ENCODE data around the gene ANKS3. TPM values are rescaled to one million over a fixed set of nuclear protein-coding genes. Genes with fewer than 3 reads are reported as not detected.

Gene ANKS3
- total RNA-seq, 2 donors from 2014 or later = 13.5 to 21.2 TPM

GRCh38 chr16:4680673-4681470 lies 53.2 kb downstream of the ANKS3 start:
- ATAC-seq (peak; percentile 10), DNase-seq (no peak)
- intact Hi-C loops (cut with DNase I, micrococcal nuclease) = no loop called here

- peak; percentile 81 to 82 for DNase-seq
Measured at GRCh38 chr16:4679850-4680636, 54.0 kb downstream of the ANKS3 start.

GRCh38 chr16:4679156-4679849 lies 54.8 kb downstream of the ANKS3 start:
- peak; percentile 71 for ATAC-seq
- intact Hi-C loops (cut with DNase I, micrococcal nuclease) = no loop called here
- peak; percentile 61 to 76 for DNase-seq

More at GRCh38 chr16:4679850-4680636, 54.0 kb downstream of the ANKS3 start:
- intact Hi-C loops (cut with DNase I, micrococcal nuclease) = no loop called here
- peak; percentile 58 for ATAC-seq

- no peak for ATAC-seq
- intact Hi-C loops (cut with DNase I, micrococcal nuclease) = no loop called here
- no peak for DNase-seq
Measured at GRCh38 chr16:4678596-4678995, 55.5 kb downstream of the ANKS3 start.

- DNase-seq (no peak), ATAC-seq (no peak)
- intact Hi-C loops (cut with DNase I, micrococcal nuclease) = no loop called here
Measured at GRCh38 chr16:4677994-4678393, 56.1 kb downstream of the ANKS3 start.

- DNase-seq (no peak), ATAC-seq (no peak)
- intact Hi-C loops (cut with DNase I, micrococcal nuclease) = no loop called here
Measured at GRCh38 chr16:4677390-4677789, 56.7 kb downstream of the ANKS3 start.

GRCh38 chr16:4676831-4677230 lies 57.2 kb downstream of the ANKS3 start:
- DNase-seq = no peak
- intact Hi-C loops (cut with DNase I, micrococcal nuclease) = no loop called here
- ATAC-seq = no peak

- intact Hi-C loops (cut with DNase I, micrococcal nuclease) = no loop called here
- ATAC-seq (no peak), DNase-seq (no peak)
Measured at GRCh38 chr16:4675864-4676786, 57.9 kb downstream of the ANKS3 start.

- ATAC-seq = no peak
- intact Hi-C loops (cut with DNase I, micrococcal nuclease) = no loop called here
- DNase-seq = no peak
Measured at GRCh38 chr16:4674926-4675530, 59.0 kb downstream of the ANKS3 start.

- DNase-seq (no peak), ATAC-seq (no peak)
- intact Hi-C loops (cut with DNase I, micrococcal nuclease) = no loop called here
Measured at GRCh38 chr16:4673387-4674046, 60.6 kb downstream of the ANKS3 start.

GRCh38 chr16:4668313-4668960 lies 65.6 kb downstream of the ANKS3 start:
- DNase-seq (no peak), ATAC-seq (no peak)
- intact Hi-C loops (cut with DNase I, micrococcal nuclease) = no loop called here

- ATAC-seq (no peak), DNase-seq (no peak)
- intact Hi-C loops (cut with DNase I, micrococcal nuclease) = no loop called here
Measured at GRCh38 chr16:4667203-4667963, 66.7 kb downstream of the ANKS3 start.

- DNase-seq (no peak), ATAC-seq (no peak)
- intact Hi-C loops (cut with DNase I, micrococcal nuclease) = no loop called here
Measured at GRCh38 chr16:4666537-4667202, 67.4 kb downstream of the ANKS3 start.

- ATAC-seq (peak; percentile 85), DNase-seq (peak; percentile 78 to 86)
- intact Hi-C loops (cut with DNase I, micrococcal nuclease) = no loop called here
Measured at GRCh38 chr16:4664538-4665418, 69.3 kb downstream of the ANKS3 start.
